Stimulated activated CD8-positive, alpha-beta memory T cell treated with anti-CD3 and anti-CD28 coated beads, Interleukin-15, amount 100 ng/mL, for 48 hours (primary cell): ENCODE results near the gene ALDH6A1.
A peak's percentile ranks its signal among the peaks of the same experiment; 100 is the strongest.
"Not testable (repeated sequence)": the region's sequence is repeated elsewhere in the genome, so short reads cannot be mapped to it uniquely, and the experiment has no call there.

Source experiments
- DNase-seq, 2 donors: peaks; one replicate each; pipeline ENCODE4 v3.0.0-alpha.2; 2020; ENCODE audit warnings: low read depth in 2 of 2

Gene ALDH6A1

DNA sequence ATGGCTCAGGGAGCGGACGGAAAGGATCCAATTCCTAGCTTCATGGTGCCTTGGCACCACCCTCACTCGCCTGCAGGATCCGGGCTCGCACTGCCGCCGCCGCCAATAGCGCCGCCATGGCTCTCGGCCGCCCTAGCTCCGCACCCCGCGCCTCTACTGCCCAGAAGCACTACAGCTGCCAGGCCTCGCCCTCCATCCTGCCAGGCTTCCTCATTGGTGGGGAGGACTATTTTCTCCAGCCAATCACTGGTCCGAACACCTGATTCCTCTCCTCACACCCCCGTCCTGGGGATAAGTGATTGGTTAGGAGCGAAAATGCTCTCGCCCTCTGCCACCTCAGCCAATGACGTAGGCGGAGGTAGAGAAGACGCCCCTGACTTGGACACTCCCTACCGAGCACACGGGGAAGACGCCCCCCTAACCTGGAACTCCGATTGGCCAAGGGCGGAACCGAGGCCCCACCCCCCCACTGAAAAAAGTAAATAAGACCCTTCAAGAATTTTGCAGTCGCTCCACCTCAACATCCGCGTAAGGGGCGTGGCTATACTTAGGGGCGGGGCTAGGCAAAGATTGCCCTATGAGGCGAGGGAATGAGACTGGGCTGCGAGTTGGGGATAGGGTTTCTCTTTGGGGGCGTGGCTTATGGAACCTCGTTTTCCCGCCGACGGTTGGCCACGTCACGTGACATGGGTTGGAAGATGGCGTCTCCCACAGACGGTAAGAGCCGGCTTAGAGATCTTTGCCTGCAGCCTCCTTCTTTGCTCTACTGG is at the start of gene ALDH6A1, which contains the start of gene LIN52:
Gene ALDH6A1, minus strand, starts transcription at position 177 of the 770 bp plus-strand sequence. Its CDS starts 59 bp downstream, at position 118.
Gene LIN52, plus strand, starts transcription at position 680 of the 770 bp plus-strand sequence. Its CDS starts 19 bp downstream, at position 699.
- DNase-seq: peak; percentile 98 to 99

DNA sequence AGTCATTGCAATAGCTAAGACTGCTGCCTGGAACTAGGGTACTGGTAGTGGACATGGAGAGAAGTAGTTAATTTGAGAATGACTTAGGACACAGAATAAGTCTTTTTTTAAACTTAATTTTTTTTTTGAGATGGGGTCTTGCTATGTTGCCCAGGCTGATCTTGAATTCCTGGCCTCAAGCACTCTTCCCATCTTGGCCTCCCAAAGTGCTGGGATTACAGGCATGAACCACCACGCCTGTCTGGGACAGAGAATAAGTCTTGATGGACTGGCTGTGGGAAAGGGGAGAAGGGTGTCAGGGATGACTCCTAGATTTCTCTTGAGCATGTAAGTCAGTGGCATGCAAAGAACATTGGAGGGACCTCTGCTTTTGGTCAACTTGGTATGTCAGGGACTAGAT is 43.4 kb upstream of the ALDH6A1 start:
- DNase-seq: no peak

GRCh38 chr14:74126315-74127013 is 42.2 kb upstream of the ALDH6A1 start:
- DNase-seq: no peak

GRCh38 chr14:74125487-74125886 is 41.2 kb upstream of the ALDH6A1 start:
- not testable (repeated sequence) for DNase-seq

DNA sequence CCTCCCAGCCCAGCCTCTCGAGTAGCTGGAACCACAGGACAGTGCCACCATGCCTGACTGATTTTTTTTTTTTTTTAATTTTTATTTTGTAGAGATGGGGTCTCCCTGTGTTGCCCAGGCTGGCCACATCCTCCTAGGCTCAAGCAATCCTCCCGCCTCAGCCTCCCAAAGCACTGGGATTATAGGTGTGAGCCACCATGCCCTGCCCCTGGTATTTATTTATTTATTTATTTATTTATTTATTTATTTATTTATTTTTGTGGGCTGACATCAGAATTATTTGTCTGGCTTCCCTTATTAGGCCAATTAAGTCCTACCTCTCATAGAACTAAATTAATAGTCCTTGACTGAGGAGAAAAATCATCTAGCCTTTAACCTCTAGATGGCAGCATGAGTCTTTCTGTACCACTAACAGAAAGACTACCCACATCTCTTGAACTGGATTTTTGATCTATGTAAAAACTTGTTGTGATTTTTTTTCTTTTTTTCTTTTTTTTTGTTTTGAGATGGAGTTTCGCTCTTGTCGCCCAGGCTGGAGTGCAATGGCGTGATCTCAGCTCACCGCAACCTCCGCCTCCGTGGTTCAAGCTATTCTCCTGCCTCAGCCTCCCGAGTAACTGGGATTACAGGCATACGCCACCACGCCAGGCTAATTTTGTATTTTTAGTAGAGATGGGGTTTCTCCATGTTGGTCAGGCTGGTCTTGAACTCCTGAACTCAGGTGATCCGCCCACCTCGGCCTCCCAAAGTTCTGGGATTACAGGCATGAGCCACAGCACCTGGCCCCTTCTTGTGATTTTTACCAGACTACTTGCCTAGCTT is 27.4 kb upstream of the ALDH6A1 start:
- not testable (repeated sequence) for DNase-seq

- DNase-seq: no peak
Measured at GRCh38 chr14:74109369-74109768, 25.1 kb upstream of the ALDH6A1 start.

DNA sequence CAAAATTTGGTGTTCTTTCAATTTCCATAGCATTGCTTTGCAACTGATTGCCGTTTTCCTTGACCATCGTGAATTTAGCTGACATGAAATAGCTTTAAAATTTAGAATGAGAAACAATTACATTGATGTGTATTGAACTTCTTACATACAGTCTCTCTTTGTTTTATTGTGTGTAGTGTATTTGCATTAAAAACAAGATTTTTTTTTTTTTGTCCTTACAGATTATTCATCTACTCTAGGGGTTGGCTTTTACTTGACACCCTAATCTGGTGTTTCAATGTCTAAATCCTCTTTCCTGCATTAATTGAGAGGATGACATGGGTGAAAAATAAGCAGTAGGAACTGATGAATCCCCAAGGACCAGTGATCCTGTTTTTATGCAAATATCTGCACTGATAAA is 21.1 kb upstream of the ALDH6A1 start:
- no peak for DNase-seq

- DNase-seq: no peak
Measured at GRCh38 chr14:74089251-74090020, 5.2 kb upstream of the ALDH6A1 start.

GRCh38 chr14:74085828-74086227 is 1.6 kb upstream of the ALDH6A1 start:
- DNase-seq: no peak

- peak in 1 of 2 donors; percentile 28 for DNase-seq
Measured at GRCh38 chr14:74085047-74085637, 889 bp upstream of the ALDH6A1 start.

DNA sequence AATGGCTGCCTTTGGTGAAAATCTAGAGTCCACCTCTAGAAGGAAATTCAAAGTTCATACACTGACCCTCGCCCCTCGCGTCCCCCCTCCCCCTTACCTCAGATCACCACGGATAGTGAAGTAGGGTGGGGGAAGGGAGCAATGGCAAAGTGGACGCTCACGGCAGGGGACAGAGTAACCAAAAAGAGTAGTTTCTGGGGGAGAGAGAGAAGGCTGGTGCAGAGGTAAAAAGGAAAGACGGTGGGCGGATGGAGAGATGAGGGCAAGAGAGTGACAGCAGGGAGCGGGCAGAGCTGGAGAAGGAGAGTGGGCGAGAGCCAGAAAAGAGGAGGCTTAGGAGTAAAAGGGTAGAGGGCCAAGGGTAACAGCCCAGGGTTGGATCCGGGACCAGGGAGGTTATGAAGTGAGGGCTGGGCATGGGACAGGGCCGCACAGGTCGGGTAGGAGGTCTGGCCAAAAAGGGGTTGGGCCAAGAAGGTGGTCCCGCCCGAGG is 423 bp downstream of the ALDH6A1 start:
- no peak for DNase-seq

GRCh38 chr14:74083161-74083560 is 1.1 kb downstream of the ALDH6A1 start:
- no peak for DNase-seq

DNA sequence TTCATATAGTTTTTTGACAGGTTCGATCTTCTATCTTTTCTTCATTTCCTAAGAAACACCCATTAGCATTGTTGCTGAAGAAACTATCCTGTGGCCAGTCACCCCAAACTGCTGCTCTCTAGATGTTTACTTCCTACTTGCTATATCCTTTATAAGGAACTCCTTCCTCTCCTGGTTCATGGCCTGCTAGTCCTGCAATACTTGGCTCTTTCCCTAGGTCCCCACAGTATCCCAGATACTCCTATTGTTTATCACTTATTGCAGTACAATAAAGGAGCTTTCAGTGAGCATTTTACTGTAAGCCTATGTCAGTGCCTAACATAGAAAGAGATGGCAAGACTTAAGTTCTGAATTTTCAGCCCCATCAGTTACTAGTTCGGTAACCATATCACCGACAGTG is 2.8 kb downstream of the ALDH6A1 start:
- DNase-seq: no peak

DNA sequence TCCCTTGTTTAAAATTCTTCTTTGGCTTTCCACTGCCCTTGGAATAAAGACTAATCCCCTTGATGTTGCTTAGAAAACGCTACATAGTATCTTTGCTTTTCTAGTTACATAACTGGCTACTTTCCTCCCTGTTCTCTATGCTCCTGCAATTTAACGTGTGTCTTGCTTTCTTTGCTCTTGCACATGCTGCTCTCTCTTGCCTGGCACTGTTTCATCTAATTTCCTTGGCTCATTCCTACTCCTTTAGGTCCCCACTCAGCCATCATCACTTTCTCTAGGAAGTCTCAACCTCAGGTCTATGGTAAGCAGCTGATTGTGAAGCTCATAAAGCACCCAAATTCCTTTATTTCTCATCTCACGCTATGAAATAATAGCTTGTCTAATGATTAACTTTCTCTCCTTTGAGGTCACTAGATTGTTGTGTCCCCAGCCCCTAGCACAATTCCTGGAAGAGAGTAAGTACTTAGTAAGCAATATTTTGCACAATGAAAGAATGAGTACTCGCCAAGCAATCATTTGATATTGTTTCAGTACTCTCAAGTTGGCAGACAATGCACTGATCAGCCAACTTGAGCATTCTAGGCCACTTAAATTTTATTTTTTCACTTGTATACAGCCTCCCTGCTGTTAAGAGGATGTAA is 3.3 kb downstream of the ALDH6A1 start:
- DNase-seq: no peak

- no peak for DNase-seq
Measured at GRCh38 chr14:74077401-74077800, 6.9 kb downstream of the ALDH6A1 start.

GRCh38 chr14:74065746-74066575 is 18.3 kb downstream of the ALDH6A1 start:
- no peak for DNase-seq

GRCh38 chr14:74064883-74065282 is 19.4 kb downstream of the ALDH6A1 start:
- DNase-seq: no peak

DNA sequence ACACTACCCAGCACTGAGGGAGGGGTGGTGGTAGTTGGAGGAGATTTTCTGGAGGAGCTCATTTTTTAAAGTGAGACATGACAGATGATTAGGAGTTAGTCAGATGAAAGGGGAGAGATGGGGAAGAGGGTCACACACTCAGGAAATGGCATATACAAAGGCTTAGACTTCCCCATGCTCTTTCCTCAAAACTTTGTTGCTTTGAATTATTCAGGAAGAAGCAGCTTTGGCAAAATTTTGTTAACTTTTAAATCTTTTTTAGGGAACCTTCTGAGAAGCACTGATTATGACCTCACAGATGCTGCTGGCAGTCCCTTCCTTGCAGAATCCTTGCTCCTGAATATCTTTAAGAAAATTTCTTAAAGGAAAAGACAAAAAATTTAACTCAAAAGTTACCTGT is 19.8 kb downstream of the ALDH6A1 start:
- no peak for DNase-seq

GRCh38 chr14:74062809-74063150 is 21.5 kb downstream of the ALDH6A1 start:
- DNase-seq: no peak
